Prostate gland (tissue), 2 donors: ENCODE results near the gene RNF41. TPM values are rescaled to one million over a fixed set of nuclear protein-coding genes. Genes with fewer than 3 reads are reported as not detected.

Experiments used
- DNase-seq: peaks from one replicate; pipeline ENCODE4 v3.0.0-alpha.2; 2019; ENCODE audit warnings: low spot score
- H3K27ac ChIP-seq, 2 donors: fragments of 200-600 bp; sonication (generic); 2 replicates each; pipeline ENCODE4 v1.5.1; 2017 to 2019
- H3K27me3 ChIP-seq: fragments of 200-600 bp; sonication (generic); replicated peaks from 2 replicates; pipeline ENCODE4 v1.5.1; 2019; ENCODE audit not compliant: insufficient read depth
- H3K36me3 ChIP-seq, 2 donors: fragments of 200-600 bp; sonication (generic); 1 replicate in 1 of 2; 2 replicates in 1 of 2; pipeline versions ENCODE4 v1.5.1 to v1.8.1; 2017 to 2019
- H3K4me1 ChIP-seq: fragments of 200-600 bp; sonication (generic); replicated peaks from 2 replicates; pipeline ENCODE4 v1.5.1; 2019
- H3K4me3 ChIP-seq, 2 donors: fragments of 200-600 bp; sonication (generic); 2 replicates each; pipeline ENCODE4 v1.5.1; 2017 to 2019
- H3K9me3 ChIP-seq: fragments of 200-600 bp; sonication (generic); 2 replicates; pipeline ENCODE4 v1.5.1; 2017
- CTCF ChIP-seq, 4 experiments: fragments of 200-600 bp in 2 of 4; fragments of 450-650 bp in 2 of 4; sonication (generic) in 2 of 4; IDR thresholded peaks; 1 replicate in 3 of 4; 2 replicates in 1 of 4; pipeline ENCODE4 v1.5.1; 2016 to 2019; ENCODE audit warnings: antibody characterized with exemption in 4 of 4, mild to moderate bottlenecking in 2 of 4, moderate library complexity in 2 of 4
- POLR2A ChIP-seq: fragments of 450-650 bp; IDR thresholded peaks from one replicate; pipeline ENCODE4 v1.6.1; 2016; ENCODE audit warnings: antibody characterized with exemption, mild to moderate bottlenecking
- POLR2AphosphoS5 ChIP-seq: sonication (generic); formaldehyde crosslinking; IDR thresholded peaks from one replicate; pipeline ENCODE4 v1.6.1; 2017; ENCODE audit warnings: antibody characterized with exemption
- WGBS: methylation state at CpG from one replicate; pipeline ENCODE4 v1.1.5; 2018; 5-methylcytosine and 5-hydroxymethylcytosine counted together
- intact Hi-C: fragments of 100-400 bp; cut with DNase I; formaldehyde crosslinking; loops from one replicate; pipeline ENCODE4 v1.14.2; 2022
- total RNA-seq, 2 donors: library from RNA; depleted of rRNA; stranded (reverse); fragments of >200 nt; gene quantifications; one replicate each; pipeline ENCODE4 v1.1.0, GENCODE V29; 2016

Gene RNF41
- total RNA-seq, 2 donors from 2014 or later = 74.4 to 90.4 TPM

GRCh38 chr12:56169229-56169759, 52.4 kb downstream of the RNF41 start:
- H3K4me1 ChIP-seq = no peaks in the 10 kb centered on the region
- H3K4me3 ChIP-seq = no peak overlapping the region
- no peaks in the 10 kb centered on the region for H3K27me3 ChIP-seq
- intact Hi-C loops = no loop called here
- DNase-seq = no peak
- no peak overlapping the region for H3K27ac ChIP-seq
- TF ChIP-seq CTCF (IDR thresholded peaks at IDR 0.05) = no peak
- TF ChIP-seq POLR2AphosphoS5 = no peak
- no peak for TF ChIP-seq POLR2A
- peaks cover 28 to 45% of the 10 kb centered on the region in 2 donors for H3K36me3 ChIP-seq
- no peaks in the 10 kb centered on the region for H3K9me3 ChIP-seq
- WGBS = 92% methylated on average over 11 of the region's 11 CpGs

- Histone ChIP-seq H3K27me3 (no peaks in the 10 kb centered on the region), H3K4me3 (no peak overlapping the region), H3K9me3 (no peaks in the 10 kb centered on the region), H3K4me1 (peaks cover 2% of the 10 kb centered on the region), H3K36me3 (peaks cover 15 to 19% of the 10 kb centered on the region in 2 donors), H3K27ac (no peak overlapping the region)
- 54% methylated on average over 4 of the region's 4 CpGs for WGBS
- intact Hi-C loops = no loop called here
- DNase-seq = no peak
- TF ChIP-seq POLR2A (no peak), POLR2AphosphoS5 (no peak), CTCF (IDR thresholded peaks at IDR 0.05) (no peak)
These were observed 56.4 kb downstream of the RNF41 start for GRCh38 chr12:56165369-56165768.

DNA sequence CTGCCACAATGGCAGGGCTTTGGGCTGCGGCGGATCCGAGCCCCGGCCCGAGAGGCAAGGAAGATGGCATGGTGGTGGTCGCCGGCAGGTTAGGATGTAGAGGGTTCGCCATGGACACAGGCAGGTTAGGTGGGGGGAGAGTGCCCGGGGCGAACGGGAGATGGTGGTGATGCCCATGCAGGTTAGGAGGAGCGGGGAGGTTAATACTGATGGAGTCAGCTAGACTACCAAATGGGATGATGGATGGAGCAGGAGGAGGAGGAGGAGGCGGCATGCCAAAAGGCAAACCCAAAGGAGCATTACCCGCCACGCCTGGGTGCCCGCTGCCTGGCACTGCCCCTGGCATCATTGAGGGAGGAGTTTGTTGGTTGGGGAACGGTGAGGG, 57.4 kb downstream of the RNF41 start:
- Histone ChIP-seq H3K4me1 (peaks cover 12% of the 10 kb centered on the region), H3K27ac (no peak overlapping the region), H3K27me3 (no peaks in the 10 kb centered on the region), H3K4me3 (no peak overlapping the region), H3K9me3 (no peaks in the 10 kb centered on the region), H3K36me3 (peaks cover 10 to 26% of the 10 kb centered on the region in 2 donors)
- 89% methylated on average over 17 of the region's 17 CpGs for WGBS
- DNase-seq = no peak
- intact Hi-C loops = no loop called here
- TF ChIP-seq POLR2AphosphoS5 (no peak), CTCF (IDR thresholded peaks at IDR 0.05) (no peak), POLR2A (no peak)

- Histone ChIP-seq H3K36me3 (peaks cover 10 to 26% of the 10 kb centered on the region in 2 donors), H3K27me3 (no peaks in the 10 kb centered on the region), H3K27ac (no peak overlapping the region), H3K9me3 (no peaks in the 10 kb centered on the region), H3K4me1 (peaks cover 12% of the 10 kb centered on the region), H3K4me3 (no peak overlapping the region)
- WGBS = 66% methylated on average over 11 of the region's 11 CpGs
- DNase-seq = no peak
- intact Hi-C loops = no loop called here
- no peak for TF ChIP-seq CTCF (IDR thresholded peaks at IDR 0.05)
- TF ChIP-seq POLR2AphosphoS5 = no peak
- TF ChIP-seq POLR2A = no peak
These were observed 58.0 kb downstream of the RNF41 start for GRCh38 chr12:56163533-56164344.
